Central memory CD8-positive, alpha-beta T cell (primary cell): ENCODE results near the gene CROCC2.
A peak's percentile ranks its signal among the peaks of the same experiment; 100 is the strongest.

Source experiments
- ATAC-seq: fragments of 150-1000 bp; cut with Tn5 transposase; replicated peaks from 2 replicates; pipeline ENCODE4 v1.10.0; 2022; ENCODE audit warnings: mild to moderate bottlenecking, moderate FRiP score, moderate number of reproducible peaks; ENCODE audit not compliant: poor library complexity, severe bottlenecking; ENCODE audit errors: extremely low read depth
- DNase-seq, 2 donors: peaks; one replicate each; pipeline ENCODE4 v3.0.0; 2021; ENCODE audit warnings: low spot score in 2 of 2
- H3K27ac Mint-ChIP-seq: one replicate; pipeline ENCODE4 v1.8.0; 2022; ENCODE audit warnings: low read depth, mild to moderate bottlenecking, moderate library complexity, mixed read lengths
- H3K27me3 Mint-ChIP-seq: one replicate; pipeline ENCODE4 v1.8.0; 2022; ENCODE audit warnings: mixed read lengths
- H3K36me3 Mint-ChIP-seq: one replicate; pipeline ENCODE4 v1.8.0; 2022; ENCODE audit warnings: mild to moderate bottlenecking, moderate library complexity, mixed read lengths; ENCODE audit not compliant: insufficient read depth
- H3K4me1 Mint-ChIP-seq: one replicate; pipeline ENCODE4 v1.8.0; 2022; ENCODE audit warnings: mixed read lengths
- H3K4me3 Mint-ChIP-seq: one replicate; pipeline ENCODE4 v1.8.0; 2022; ENCODE audit warnings: mild to moderate bottlenecking, moderate library complexity, mixed read lengths
- H3K9me3 Mint-ChIP-seq: one replicate; pipeline ENCODE4 v1.8.0; 2022; ENCODE audit warnings: mixed read lengths

CROCC2 gene

DNA sequence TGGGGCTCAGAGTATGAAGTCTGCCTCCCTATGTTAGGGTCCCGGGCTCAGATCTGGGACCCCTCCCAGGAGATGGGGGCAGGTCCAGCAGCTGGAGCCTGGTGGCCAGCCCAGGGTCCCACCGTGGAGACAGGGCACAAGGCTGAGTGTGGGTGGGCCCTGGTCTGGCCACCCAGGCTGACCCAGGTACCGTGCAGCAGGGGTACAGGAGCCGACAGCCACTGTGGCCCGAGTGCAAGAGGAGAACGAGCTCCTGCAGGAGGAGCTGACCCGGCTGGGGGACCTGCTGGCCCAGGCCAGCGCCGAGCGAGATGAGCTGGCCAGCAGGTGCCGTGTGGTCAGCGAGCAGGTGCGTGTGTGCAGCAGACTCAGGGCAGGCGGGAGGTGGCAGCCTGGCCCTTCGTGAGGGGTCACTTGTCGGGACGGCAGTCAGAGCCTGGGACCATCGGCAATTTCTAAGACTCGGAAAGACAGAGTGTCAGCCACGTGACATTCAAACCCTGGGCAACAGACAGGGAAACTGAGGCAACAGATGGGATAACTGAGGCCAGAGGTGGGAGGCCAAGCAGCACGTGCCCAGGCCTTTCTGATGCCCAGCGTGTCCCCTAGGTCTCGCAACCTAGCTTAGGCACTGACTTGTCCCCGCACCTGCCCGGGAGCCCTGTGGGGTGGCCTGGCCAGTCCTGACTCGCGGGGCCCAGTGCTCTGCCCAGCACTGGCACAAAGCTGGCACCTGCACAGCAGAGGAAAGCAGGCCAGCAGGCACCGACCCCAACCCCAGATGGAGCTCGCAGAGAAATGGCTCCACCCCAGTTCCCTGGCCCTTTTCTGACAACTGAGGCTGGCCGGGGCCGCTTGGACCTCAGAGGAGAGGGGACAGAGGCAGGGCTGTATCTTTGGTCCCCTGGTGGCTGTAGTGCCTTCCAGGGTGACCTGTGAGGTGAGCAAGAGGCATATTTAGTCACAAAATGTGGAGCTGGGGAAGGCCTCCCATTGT lies 13.9 kb downstream of the CROCC2 start:
- peak in 1 of 2 donors; percentile 7 for DNase-seq
- H3K4me1 Mint-ChIP-seq = no peaks in the 10 kb centered on the region
- H3K27ac Mint-ChIP-seq = no peak overlapping the region
- H3K9me3 Mint-ChIP-seq = no peaks in the 10 kb centered on the region
- H3K4me3 Mint-ChIP-seq = no peak overlapping the region
- H3K36me3 Mint-ChIP-seq = no peaks in the 10 kb centered on the region
- no peaks in the 10 kb centered on the region for H3K27me3 Mint-ChIP-seq
- ATAC-seq = no peak

DNA sequence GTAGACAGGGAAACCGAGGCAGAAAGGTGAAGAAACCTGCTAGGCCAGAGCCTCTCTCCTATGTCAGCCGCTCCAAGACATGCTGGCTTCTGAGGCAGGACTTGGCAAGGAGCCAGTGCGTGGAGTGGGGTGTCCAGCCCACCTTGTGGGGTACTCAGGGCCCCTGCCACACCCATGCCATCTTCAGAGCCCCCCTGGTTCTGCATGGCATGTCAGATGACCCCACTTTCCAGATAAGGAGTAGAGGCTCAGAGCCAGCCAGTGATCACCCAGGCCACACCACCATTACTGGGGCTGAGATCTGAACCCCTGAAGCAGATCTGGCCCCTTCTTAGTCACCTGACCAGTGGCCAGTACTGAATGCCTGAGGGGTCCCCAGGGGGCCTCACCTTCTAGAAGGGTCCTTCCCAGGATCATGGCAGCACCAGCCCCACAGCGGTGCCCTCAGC lies 14.7 kb downstream of the CROCC2 start:
- H3K27me3 Mint-ChIP-seq = no peaks in the 10 kb centered on the region
- no peak overlapping the region for H3K27ac Mint-ChIP-seq
- DNase-seq (peak in 1 of 2 donors; percentile 8), ATAC-seq (no peak)
- H3K4me1 Mint-ChIP-seq = no peaks in the 10 kb centered on the region
- no peaks in the 10 kb centered on the region for H3K36me3 Mint-ChIP-seq
- H3K9me3 Mint-ChIP-seq = no peaks in the 10 kb centered on the region
- no peak overlapping the region for H3K4me3 Mint-ChIP-seq

DNA sequence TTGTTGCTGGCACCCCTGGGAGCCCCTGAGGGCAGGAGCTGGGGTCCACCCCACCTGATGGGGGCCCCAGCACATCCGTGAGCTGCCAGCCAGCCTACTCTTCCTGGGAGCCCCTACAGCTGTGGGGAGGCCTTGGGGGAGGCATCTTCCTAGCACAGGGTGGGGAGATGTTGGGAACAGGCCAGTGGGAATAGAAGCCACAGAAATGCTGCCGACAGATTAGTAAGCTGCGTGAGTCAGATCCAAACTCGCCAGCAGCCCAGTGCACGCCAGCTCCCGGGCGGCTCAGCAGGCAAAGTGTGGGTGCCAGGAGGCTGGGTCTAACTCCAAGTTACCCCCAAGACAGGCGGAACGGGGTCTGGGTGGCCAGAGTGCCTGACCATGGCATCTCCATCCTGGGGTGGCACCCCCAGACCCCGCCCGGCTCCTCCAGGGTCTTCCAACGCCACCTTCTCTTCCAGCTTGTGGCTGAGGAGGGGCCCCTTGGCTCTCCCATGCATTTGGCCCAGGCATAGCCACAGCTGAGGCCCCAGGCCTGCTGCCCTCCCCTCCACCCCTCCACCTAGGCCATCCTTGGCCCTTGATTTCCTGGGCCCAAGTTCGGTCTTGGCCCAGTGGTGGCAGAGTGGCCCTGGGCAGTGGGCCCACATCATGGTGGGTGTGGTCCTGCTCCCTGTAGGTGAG lies 15.3 kb downstream of the CROCC2 start:
- peak in 1 of 2 donors; percentile 7 for DNase-seq

DNA sequence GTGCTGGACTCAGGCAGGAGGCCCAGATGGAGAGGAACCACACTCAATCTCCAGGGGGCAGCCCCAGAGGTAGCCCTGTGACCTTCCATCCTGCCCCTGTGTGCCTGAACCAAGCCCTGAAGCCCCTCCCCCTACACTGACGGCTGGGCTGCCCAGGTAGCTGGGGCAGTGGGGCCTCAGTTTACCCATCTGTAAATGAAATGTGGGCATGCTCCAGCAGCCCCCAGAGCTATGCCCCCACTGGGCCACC lies 15.8 kb downstream of the CROCC2 start:
- Mint-ChIP-seq H3K4me3 (no peak overlapping the region), H3K27ac (no peak overlapping the region), H3K27me3 (peaks cover 3% of the 10 kb centered on the region), H3K36me3 (no peaks in the 10 kb centered on the region), H3K4me1 (no peaks in the 10 kb centered on the region), H3K9me3 (no peaks in the 10 kb centered on the region)
- no peak for ATAC-seq
- no peak for DNase-seq

More for the DNA sequence above, 15.3 kb downstream of the CROCC2 start:
- no peak for ATAC-seq
- H3K27me3 Mint-ChIP-seq = no peaks in the 10 kb centered on the region
- H3K4me3 Mint-ChIP-seq = no peak overlapping the region
- no peaks in the 10 kb centered on the region for H3K9me3 Mint-ChIP-seq
- no peaks in the 10 kb centered on the region for H3K4me1 Mint-ChIP-seq
- no peak overlapping the region for H3K27ac Mint-ChIP-seq
- H3K36me3 Mint-ChIP-seq = no peaks in the 10 kb centered on the region

DNA sequence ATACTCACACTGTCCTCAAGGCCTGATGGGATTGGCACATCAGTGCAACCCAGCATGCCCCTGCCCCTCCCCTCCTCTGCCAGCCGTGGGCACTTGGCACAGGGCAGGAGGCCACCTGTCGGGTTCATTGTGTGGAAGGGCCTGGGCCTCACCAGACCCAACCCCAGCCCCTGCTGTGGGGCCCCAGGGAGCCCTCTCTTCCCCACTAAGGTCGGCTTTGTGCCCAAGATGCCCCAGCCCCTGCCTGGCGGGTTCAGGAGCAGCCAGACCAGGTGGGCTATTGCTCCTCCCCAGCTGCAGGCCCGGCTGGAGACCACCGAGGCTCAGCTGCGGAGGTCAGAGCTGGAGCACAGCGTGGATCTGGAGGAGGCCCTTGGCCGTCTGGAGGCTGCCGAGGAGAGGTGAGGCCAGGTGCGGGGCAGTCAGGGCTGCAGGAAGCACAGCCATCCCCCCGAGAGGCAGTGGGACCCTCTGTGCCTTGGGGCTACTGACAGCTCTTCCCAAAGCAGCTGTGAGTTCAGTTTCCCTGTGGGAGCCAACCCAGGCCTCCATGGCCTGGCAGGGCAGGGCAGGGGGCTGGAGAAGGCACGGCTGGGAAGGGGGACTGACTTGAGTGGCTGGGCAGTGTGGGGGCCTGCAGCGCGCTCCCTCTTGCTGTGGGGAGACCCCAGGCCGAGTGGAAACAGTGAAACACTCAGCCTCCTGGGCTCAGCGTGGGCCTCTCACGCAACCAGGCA lies 16.3 kb downstream of the CROCC2 start:
- Mint-ChIP-seq H3K27me3 (peaks cover 8% of the 10 kb centered on the region), H3K9me3 (no peaks in the 10 kb centered on the region), H3K36me3 (no peaks in the 10 kb centered on the region), H3K4me3 (no peak overlapping the region), H3K4me1 (no peaks in the 10 kb centered on the region), H3K27ac (no peak overlapping the region)
- DNase-seq (peak in 1 of 2 donors; percentile 6), ATAC-seq (no peak)

DNA sequence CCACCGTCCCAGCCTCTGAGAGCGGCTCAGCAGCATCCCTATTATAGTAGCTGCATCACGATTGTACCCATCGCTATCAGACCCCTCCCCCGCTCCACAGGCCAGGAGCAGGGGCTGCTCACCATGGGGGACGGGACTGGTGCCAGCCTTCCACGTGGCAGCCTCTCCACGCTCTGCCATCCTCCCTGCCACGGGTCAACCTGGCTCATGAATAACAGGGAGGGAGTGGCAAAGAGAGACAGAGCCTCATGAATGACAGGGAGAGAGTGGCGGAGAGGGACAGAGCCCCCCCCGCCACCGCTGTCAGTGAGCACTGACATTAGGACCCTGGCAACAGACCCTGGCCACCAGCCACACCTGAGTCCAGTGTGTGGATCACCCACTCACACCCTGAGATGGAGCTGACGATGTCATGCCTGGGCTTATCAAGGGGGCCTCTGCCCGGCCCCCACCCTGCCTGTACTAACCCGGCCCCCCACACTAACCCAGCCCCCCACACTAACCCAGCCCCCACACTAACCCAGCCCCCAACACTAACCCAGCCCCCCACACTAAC lies 16.9 kb downstream of the CROCC2 start:
- Mint-ChIP-seq H3K27me3 (peaks cover 14% of the 10 kb centered on the region), H3K36me3 (no peaks in the 10 kb centered on the region), H3K4me3 (no peak overlapping the region), H3K4me1 (no peaks in the 10 kb centered on the region), H3K27ac (no peak overlapping the region), H3K9me3 (no peaks in the 10 kb centered on the region)
- DNase-seq (peak in 1 of 2 donors; percentile 6), ATAC-seq (no peak)

DNA sequence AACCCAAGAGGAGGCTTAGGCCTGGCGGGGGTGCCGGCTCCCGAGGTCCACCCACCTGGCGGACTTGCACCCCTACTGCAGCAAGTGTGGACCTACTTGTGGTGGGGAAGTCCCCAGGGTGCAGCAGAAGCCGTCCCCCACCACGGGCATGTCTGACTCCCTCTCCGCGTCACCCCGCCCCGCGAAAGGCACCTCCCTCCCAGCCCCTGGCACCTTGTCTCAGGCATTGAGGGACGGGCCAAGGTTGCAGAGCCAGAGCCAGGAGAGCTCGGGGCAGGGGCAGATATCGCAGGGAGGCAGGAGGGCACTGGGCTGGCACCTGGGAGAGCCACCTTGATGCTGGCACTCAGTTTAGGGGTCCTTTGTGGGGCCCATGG lies 19.0 kb downstream of the CROCC2 start:
- no peak overlapping the region for H3K4me3 Mint-ChIP-seq
- peaks cover 2% of the 10 kb centered on the region for H3K36me3 Mint-ChIP-seq
- no peak overlapping the region for H3K27ac Mint-ChIP-seq
- peak; percentile 49 for ATAC-seq
- no peaks in the 10 kb centered on the region for H3K9me3 Mint-ChIP-seq
- DNase-seq = peak in 1 of 2 donors; percentile 11
- peaks cover 27% of the 10 kb centered on the region for H3K27me3 Mint-ChIP-seq
- no peaks in the 10 kb centered on the region for H3K4me1 Mint-ChIP-seq

DNA sequence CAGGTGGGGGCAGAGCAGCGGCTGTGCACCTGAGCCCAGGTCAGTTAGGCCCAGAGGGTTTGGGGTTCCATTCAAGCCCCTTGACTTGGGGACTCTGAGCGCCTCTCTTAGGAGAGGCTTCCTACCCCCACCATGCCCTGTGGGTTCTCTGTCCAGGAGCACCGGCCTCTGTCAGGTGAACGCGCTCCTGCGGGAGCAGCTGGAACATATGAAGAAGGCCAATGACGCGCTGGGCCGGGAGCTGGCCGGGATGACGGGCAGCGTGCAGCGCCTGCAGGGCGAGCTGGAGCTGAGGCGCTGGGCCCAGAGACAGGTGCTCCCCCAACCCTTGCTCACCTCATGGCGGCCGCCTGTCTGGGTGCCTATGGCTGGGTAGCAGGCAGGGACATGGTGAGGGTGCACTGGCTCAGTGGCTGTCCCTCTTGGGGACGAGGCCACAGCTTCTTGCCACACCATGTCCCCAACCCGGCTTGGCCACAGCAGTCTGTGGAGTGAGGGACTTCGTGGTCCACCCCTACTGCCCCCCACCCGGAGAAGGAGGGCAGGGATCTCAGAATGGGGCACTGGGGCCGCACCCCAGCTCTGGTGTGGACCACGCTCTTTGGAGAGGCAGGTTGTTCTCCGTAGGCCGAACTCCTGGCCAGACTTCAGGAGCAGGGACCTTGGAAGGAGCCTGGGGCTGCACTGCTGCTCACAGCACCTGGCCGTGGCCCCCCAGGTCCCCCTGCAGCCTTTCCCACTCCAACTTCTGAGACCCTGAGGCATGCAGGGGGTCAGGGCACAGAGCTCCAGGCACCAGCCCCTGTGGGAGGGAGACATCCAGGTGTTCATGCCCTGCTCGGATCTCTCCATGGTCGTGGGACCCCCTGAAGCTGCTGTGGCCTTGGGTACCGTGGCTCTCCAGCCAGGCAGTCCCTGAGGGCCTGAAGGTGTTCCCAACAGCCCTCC lies 19.7 kb downstream of the CROCC2 start:
- no peak overlapping the region for H3K27ac Mint-ChIP-seq
- H3K27me3 Mint-ChIP-seq = peaks cover 27% of the 10 kb centered on the region
- no peaks in the 10 kb centered on the region for H3K9me3 Mint-ChIP-seq
- H3K4me3 Mint-ChIP-seq = no peak overlapping the region
- H3K4me1 Mint-ChIP-seq = no peaks in the 10 kb centered on the region
- ATAC-seq (no peak), DNase-seq (no peak)
- peaks cover 2% of the 10 kb centered on the region for H3K36me3 Mint-ChIP-seq

DNA sequence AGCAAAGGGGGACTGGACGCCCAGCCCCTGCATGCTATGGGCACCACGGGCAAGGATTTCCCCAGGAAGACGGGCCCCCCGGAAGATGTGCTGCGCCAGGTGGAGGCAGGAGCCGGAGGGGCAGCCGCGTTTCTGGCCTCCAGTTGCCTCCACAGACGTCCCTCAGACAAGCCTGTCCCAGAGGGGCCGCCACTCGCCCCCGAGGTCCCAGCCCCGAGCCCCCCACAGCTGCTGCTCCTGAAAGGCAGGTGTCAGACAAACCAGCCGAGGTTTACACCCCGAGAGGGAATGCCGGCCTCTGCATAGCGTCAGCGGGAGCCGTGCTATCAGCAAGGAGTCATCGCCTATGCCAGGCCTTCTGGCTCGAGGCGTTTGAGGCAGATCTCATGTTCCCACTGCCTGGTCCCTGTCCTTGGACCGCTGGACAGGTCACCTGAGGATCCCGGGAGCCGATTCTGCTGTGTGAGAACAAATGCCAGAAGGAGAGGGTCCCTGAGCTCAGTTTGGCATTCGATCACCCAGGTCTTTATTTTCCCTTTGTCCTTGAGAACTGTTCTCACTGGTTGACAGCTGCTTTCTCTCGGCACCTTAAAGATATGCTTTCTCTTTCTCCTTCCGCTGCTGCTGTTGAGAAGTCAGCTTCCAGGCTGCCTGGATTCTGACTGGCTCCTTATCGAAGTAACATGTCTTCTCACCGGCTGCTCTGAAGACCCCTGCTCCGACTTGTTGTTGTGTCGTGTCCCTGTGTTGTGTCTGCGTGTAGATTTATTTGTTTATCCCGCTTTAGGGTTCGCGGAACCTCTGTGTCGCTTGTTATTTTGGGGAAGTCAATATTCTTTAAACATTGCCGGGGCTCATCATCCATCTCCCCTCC lies 20.6 kb downstream of the CROCC2 start:
- H3K4me3 Mint-ChIP-seq = no peak overlapping the region

DNA sequence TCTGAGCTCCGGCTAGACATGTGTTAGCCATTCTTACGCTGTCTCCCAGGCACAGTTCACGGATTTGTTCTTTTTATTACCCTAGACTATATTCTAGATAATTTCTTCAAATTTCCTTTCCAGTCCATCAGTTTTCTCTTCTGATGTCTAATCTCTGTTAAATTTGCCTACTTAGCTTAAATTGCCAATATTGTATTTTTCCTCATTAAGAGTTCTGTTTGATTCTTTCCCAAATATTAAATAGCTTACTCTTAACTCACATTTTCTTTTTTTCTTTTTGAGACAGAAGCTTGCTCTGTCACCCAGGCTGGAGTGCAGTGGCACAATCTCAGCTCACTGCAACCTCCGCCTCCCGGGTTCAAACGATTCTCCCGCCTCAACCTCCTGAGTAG lies 21.2 kb downstream of the CROCC2 start:
- Mint-ChIP-seq H3K4me1 (no peaks in the 10 kb centered on the region), H3K4me3 (no peak overlapping the region), H3K27ac (no peak overlapping the region), H3K27me3 (peaks cover 38% of the 10 kb centered on the region), H3K36me3 (peaks cover 2% of the 10 kb centered on the region), H3K9me3 (no peaks in the 10 kb centered on the region)
- ATAC-seq = no peak
- DNase-seq = no peak

More for the DNA sequence above, 20.6 kb downstream of the CROCC2 start:
- ATAC-seq (no peak), DNase-seq (no peak)
- Mint-ChIP-seq H3K27me3 (peaks cover 33% of the 10 kb centered on the region), H3K27ac (no peak overlapping the region), H3K36me3 (peaks cover 2% of the 10 kb centered on the region), H3K9me3 (no peaks in the 10 kb centered on the region), H3K4me1 (no peaks in the 10 kb centered on the region)
